ENCODE results near the gene NDUFAF7. TPM values are rescaled to one million over a fixed set of nuclear protein-coding genes. Genes with fewer than 3 reads are reported as not detected.
"Not testable (repeated sequence)": the region's sequence is repeated elsewhere in the genome, so short reads cannot be mapped to it uniquely, and the experiment has no call there.

Gene NDUFAF7
- total RNA-seq, 1 donor from 2014 or later, result 17.9 TPM

GRCh38 chr2:37291680-37292079 lies 60.2 kb downstream of the NDUFAF7 start:
- no peaks in the 10 kb centered on the region for H3K36me3 ChIP-seq (ENCODE audit: control insufficient read depth, insufficient read depth, low read length)
- no peak for TF ChIP-seq CTCF (IDR thresholded peaks at IDR 0.05; ENCODE audit: insufficient read depth, low read length, severe bottlenecking)

GRCh38 chr2:37294858-37295257 lies 63.4 kb downstream of the NDUFAF7 start:
- FAIRE-seq; DNase-seq (ENCODE audit: low read depth); H3K27me3 ChIP-seq (ENCODE audit: control insufficient read depth, insufficient read depth, low read length); H3K4me3 ChIP-seq (ENCODE audit: low read depth, low read length); H3K36me3 ChIP-seq (ENCODE audit: control insufficient read depth, insufficient read depth, low read length): not testable (repeated sequence)

More at GRCh38 chr2:37291680-37292079, 60.2 kb downstream of the NDUFAF7 start:
- Histone ChIP-seq H3K4me3 (ENCODE audit: low read depth, low read length) (no peak overlapping the region), H3K27me3 (ENCODE audit: control insufficient read depth, insufficient read depth, low read length) (no peaks in the 10 kb centered on the region)
- no peak for FAIRE-seq
- DNase-seq (ENCODE audit: low read depth), result no peak

GRCh38 chr2:37295469-37296073 lies 64.1 kb downstream of the NDUFAF7 start:
- DNase-seq (ENCODE audit: low read depth) (no peak), FAIRE-seq (no peak)
- no peak for TF ChIP-seq CTCF (IDR thresholded peaks at IDR 0.05; ENCODE audit: insufficient read depth, low read length, severe bottlenecking)

GRCh38 chr2:37297632-37298031 lies 66.2 kb downstream of the NDUFAF7 start:
- H3K4me3 ChIP-seq (ENCODE audit: low read depth, low read length), result no peak overlapping the region
- no peaks in the 10 kb centered on the region for H3K36me3 ChIP-seq (ENCODE audit: control insufficient read depth, insufficient read depth, low read length)
- no peaks in the 10 kb centered on the region for H3K27me3 ChIP-seq (ENCODE audit: control insufficient read depth, insufficient read depth, low read length)
- no peak for DNase-seq (ENCODE audit: low read depth)
- FAIRE-seq, result no peak
- TF ChIP-seq CTCF (IDR thresholded peaks at IDR 0.05; ENCODE audit: insufficient read depth, low read length, severe bottlenecking), result no peak

More at GRCh38 chr2:37295469-37296073, 64.1 kb downstream of the NDUFAF7 start:
- Histone ChIP-seq H3K36me3 (ENCODE audit: control insufficient read depth, insufficient read depth, low read length) (no peaks in the 10 kb centered on the region), H3K4me3 (ENCODE audit: low read depth, low read length) (no peak overlapping the region), H3K27me3 (ENCODE audit: control insufficient read depth, insufficient read depth, low read length) (no peaks in the 10 kb centered on the region)

Other genes starting within 250 kb of the NDUFAF7 start
- 20.4 and 23.4 TPM in 2 replicates for gene HEATR5B, start 147.3 kb upstream of the NDUFAF7 start, total RNA-seq
- gene GPATCH11, start 147.1 kb upstream of the NDUFAF7 start, total RNA-seq, result 3.7 and 3.8 TPM in 2 replicates
- 10.5 and 11.1 TPM in 2 replicates for gene EIF2AK2, start 74.7 kb upstream of the NDUFAF7 start, total RNA-seq
- gene SULT6B1, start 43.0 kb upstream of the NDUFAF7 start, total RNA-seq, result not detected in 2 replicates
- gene CEBPZOS, start 35.2 kb upstream of the NDUFAF7 start, total RNA-seq, result 7.6 and 16.3 TPM in 2 replicates
- 53.5 and 62.9 TPM in 2 replicates for gene CEBPZ, start 62 bp upstream of the NDUFAF7 start, total RNA-seq
- gene PRKD3, start 93.2 kb downstream of the NDUFAF7 start, total RNA-seq, result 19.5 and 22.5 TPM in 2 replicates
- gene QPCT, start 113.0 kb downstream of the NDUFAF7 start, total RNA-seq, result 6.1 and 7.6 TPM in 2 replicates